ENCODE measurements around the gene PJA2.
"Not testable (repeated sequence)": the region's sequence is repeated elsewhere in the genome, so short reads cannot be mapped to it uniquely, and the experiment has no call there.

The PJA2 gene

GRCh38 chr5:109426075-109426474 lies 16.3 kb upstream of the PJA2 start:
- Histone ChIP-seq H3K4me3 (ENCODE audit: insufficient read depth, low read depth, low read length) (no peak overlapping the region), H3K27me3 (ENCODE audit: control insufficient read depth, insufficient read depth, low read length, poor library complexity, severe bottlenecking) (no peaks in the 10 kb centered on the region), H3K36me3 (ENCODE audit: control insufficient read depth, insufficient read depth, low read length) (no peaks in the 10 kb centered on the region), H3K9me3 (ENCODE audit: control insufficient read depth, low read length) (no peaks in the 10 kb centered on the region), H3K27ac (ENCODE audit: insufficient read depth, low read depth, low read length, poor library complexity, severe bottlenecking) (no peak overlapping the region), H3K4me1 (ENCODE audit: control insufficient read depth, insufficient read depth, low read length) (no peaks in the 10 kb centered on the region)
- 79 to 86% methylated on average over 3 of the region's 3 CpGs for WGBS, 2 experiments

- H3K4me1 ChIP-seq (ENCODE audit: control insufficient read depth, insufficient read depth, low read length); H3K27me3 ChIP-seq (ENCODE audit: control insufficient read depth, insufficient read depth, low read length, poor library complexity, severe bottlenecking); H3K36me3 ChIP-seq (ENCODE audit: control insufficient read depth, insufficient read depth, low read length); H3K27ac ChIP-seq (ENCODE audit: insufficient read depth, low read depth, low read length, poor library complexity, severe bottlenecking); H3K4me3 ChIP-seq (ENCODE audit: insufficient read depth, low read depth, low read length); H3K9me3 ChIP-seq (ENCODE audit: control insufficient read depth, low read length): not testable (repeated sequence)
- 91 to 98% methylated on average over 4 to 5 of the region's 5 CpGs for WGBS, 2 experiments
Measured at GRCh38 chr5:109425521-109425920, 15.7 kb upstream of the PJA2 start.

DNA sequence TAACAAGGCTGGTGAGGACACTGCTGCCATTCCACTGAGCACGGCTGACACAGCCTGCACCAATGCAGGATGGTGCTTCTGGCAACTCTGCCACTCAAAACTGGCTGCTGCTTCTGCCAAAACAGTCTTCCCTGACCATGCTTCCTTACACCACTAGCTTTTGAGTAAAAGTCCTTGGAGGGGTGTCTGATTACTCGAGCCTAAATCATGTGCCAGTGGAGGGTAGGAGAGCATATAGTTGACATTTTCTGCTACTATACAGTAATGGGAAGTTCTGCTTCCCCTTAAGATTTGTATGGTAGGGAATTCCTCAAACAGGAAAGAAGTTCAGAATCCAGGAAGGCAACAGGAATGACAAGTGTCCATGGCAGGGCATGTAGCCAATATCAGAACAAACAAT lies 12.2 kb upstream of the PJA2 start:
- H3K4me3 ChIP-seq (ENCODE audit: insufficient read depth, low read depth, low read length): no peak overlapping the region
- no peaks in the 10 kb centered on the region for H3K36me3 ChIP-seq (ENCODE audit: control insufficient read depth, insufficient read depth, low read length)
- no peaks in the 10 kb centered on the region for H3K4me1 ChIP-seq (ENCODE audit: control insufficient read depth, insufficient read depth, low read length)
- no peaks in the 10 kb centered on the region for H3K9me3 ChIP-seq (ENCODE audit: control insufficient read depth, low read length)
- H3K27ac ChIP-seq (ENCODE audit: insufficient read depth, low read depth, low read length, poor library complexity, severe bottlenecking): no peak overlapping the region
- no peaks in the 10 kb centered on the region for H3K27me3 ChIP-seq (ENCODE audit: control insufficient read depth, insufficient read depth, low read length, poor library complexity, severe bottlenecking)
- WGBS, 2 experiments: 81 to 92% methylated on average over 2 of the region's 2 CpGs

DNA sequence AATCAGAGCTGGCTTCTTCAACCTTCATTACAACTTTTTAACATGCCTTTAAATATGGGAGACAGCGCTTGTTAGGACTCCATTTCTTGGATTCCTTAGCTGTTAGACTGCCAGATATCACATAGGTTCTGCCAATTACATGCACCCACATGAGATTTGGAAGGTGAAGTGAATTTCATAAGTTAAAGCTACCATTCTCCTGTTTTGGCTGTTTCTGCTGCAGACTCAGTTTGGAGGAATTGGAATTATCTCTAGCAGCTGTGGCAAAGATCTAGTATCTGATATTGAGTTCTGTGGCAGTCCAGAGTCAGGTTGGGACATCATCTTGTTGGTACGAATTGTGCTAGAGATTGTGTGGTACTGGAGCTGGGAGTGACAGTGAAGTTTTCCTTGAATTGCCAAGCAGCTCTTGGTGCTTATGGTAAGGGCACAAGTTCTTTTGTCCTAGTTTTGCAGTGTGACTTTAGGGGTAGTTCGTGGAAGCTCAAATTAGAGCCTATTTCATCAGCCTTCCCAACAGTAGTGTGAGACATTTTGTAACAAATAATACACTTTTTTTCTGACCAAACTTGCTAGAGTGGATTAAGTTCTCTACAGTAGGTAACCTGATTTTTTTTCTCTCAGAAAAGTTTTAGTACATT lies 9.1 kb upstream of the PJA2 start:
- H3K36me3 ChIP-seq (ENCODE audit: control insufficient read depth, insufficient read depth, low read length): no peaks in the 10 kb centered on the region

DNA sequence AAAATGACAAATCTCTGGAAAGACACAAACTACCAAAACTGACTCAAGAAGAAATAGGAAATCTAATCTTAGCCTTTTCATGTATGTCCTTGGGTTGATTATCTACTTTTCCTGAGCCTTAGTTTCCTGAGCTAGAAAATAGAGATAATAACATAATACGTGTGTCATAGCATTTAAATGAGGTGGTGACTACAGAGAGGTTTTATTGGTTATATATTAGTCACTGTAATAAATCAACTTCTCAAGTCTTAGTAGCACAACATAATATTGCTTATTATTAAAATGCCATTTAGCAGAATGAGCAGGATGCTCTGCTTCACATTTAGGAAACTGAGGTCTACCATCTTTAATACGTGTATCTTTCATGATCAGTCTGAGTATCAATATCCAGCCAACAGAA lies 7.1 kb upstream of the PJA2 start:
- Histone ChIP-seq H3K4me1 (ENCODE audit: control insufficient read depth, insufficient read depth, low read length) (peaks cover 10% of the 10 kb centered on the region), H3K4me3 (ENCODE audit: insufficient read depth, low read depth, low read length) (no peak overlapping the region), H3K27me3 (ENCODE audit: control insufficient read depth, insufficient read depth, low read length, poor library complexity, severe bottlenecking) (no peaks in the 10 kb centered on the region), H3K9me3 (ENCODE audit: control insufficient read depth, low read length) (no peaks in the 10 kb centered on the region), H3K36me3 (ENCODE audit: control insufficient read depth, insufficient read depth, low read length) (no peaks in the 10 kb centered on the region), H3K27ac (ENCODE audit: insufficient read depth, low read depth, low read length, poor library complexity, severe bottlenecking) (no peak overlapping the region)
- WGBS, 2 experiments: 88 to 92% methylated on average over 1 to 2 of the region's 2 CpGs

More for the DNA sequence above, 9.1 kb upstream of the PJA2 start:
- no peak overlapping the region for H3K27ac ChIP-seq (ENCODE audit: insufficient read depth, low read depth, low read length, poor library complexity, severe bottlenecking)
- H3K27me3 ChIP-seq (ENCODE audit: control insufficient read depth, insufficient read depth, low read length, poor library complexity, severe bottlenecking): no peaks in the 10 kb centered on the region
- no peaks in the 10 kb centered on the region for H3K9me3 ChIP-seq (ENCODE audit: control insufficient read depth, low read length)
- no peak overlapping the region for H3K4me3 ChIP-seq (ENCODE audit: insufficient read depth, low read depth, low read length)
- WGBS, 2 experiments: 87 to 90% methylated on average over 2 to 3 of the region's 3 CpGs
- no peaks in the 10 kb centered on the region for H3K4me1 ChIP-seq (ENCODE audit: control insufficient read depth, insufficient read depth, low read length)

- not testable (repeated sequence) for H3K9me3 ChIP-seq (ENCODE audit: control insufficient read depth, low read length); H3K36me3 ChIP-seq (ENCODE audit: control insufficient read depth, insufficient read depth, low read length); H3K4me3 ChIP-seq (ENCODE audit: insufficient read depth, low read depth, low read length); H3K27me3 ChIP-seq (ENCODE audit: control insufficient read depth, insufficient read depth, low read length, poor library complexity, severe bottlenecking)
- Histone ChIP-seq H3K27ac (ENCODE audit: insufficient read depth, low read depth, low read length, poor library complexity, severe bottlenecking) (peak overlapping the region; percentile 92), H3K4me1 (ENCODE audit: control insufficient read depth, insufficient read depth, low read length) (peaks cover 21% of the 10 kb centered on the region)
- WGBS, 2 experiments: 96 to 98% methylated on average over 2 of the region's 2 CpGs
Measured at GRCh38 chr5:109413921-109414461, 4.2 kb upstream of the PJA2 start.

GRCh38 chr5:109413458-109413857 lies 3.7 kb upstream of the PJA2 start:
- Histone ChIP-seq H3K4me1 (ENCODE audit: control insufficient read depth, insufficient read depth, low read length) (peaks cover 21% of the 10 kb centered on the region), H3K9me3 (ENCODE audit: control insufficient read depth, low read length) (no peaks in the 10 kb centered on the region), H3K4me3 (ENCODE audit: insufficient read depth, low read depth, low read length) (no peak overlapping the region), H3K27me3 (ENCODE audit: control insufficient read depth, insufficient read depth, low read length, poor library complexity, severe bottlenecking) (no peaks in the 10 kb centered on the region), H3K27ac (ENCODE audit: insufficient read depth, low read depth, low read length, poor library complexity, severe bottlenecking) (peak overlapping the region; percentile 92), H3K36me3 (ENCODE audit: control insufficient read depth, insufficient read depth, low read length) (no peaks in the 10 kb centered on the region)

DNA sequence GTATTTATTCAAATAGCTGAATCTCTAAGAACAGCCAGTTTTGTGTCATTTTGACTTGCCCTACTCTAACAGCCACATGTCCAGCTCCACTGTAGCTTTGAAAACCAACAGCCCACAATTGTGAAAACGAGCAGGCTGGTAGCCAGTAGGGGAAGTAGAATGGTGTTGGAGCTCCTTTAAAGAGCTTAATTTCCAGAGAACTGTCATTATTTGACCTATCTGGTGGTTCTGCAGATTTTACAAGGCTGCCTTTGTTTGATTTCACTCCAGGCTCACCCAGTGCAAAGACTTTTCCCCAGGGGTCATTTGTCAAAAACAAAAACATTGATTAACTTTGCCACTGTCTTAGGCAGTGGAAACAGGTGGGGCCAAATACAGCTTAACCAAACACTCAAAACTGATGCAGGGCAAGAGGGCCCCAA lies 3.2 kb upstream of the PJA2 start:
- no peaks in the 10 kb centered on the region for H3K27me3 ChIP-seq (ENCODE audit: control insufficient read depth, insufficient read depth, low read length, poor library complexity, severe bottlenecking)
- peak overlapping the region; percentile 92 for H3K27ac ChIP-seq (ENCODE audit: insufficient read depth, low read depth, low read length, poor library complexity, severe bottlenecking)
- no peaks in the 10 kb centered on the region for H3K36me3 ChIP-seq (ENCODE audit: control insufficient read depth, insufficient read depth, low read length)
- H3K4me1 ChIP-seq (ENCODE audit: control insufficient read depth, insufficient read depth, low read length): peaks cover 21% of the 10 kb centered on the region
- WGBS, 2 experiments: 8 to 10% methylated on average over 1 of the region's 1 CpG
- H3K4me3 ChIP-seq (ENCODE audit: insufficient read depth, low read depth, low read length): no peak overlapping the region
- no peaks in the 10 kb centered on the region for H3K9me3 ChIP-seq (ENCODE audit: control insufficient read depth, low read length)

DNA sequence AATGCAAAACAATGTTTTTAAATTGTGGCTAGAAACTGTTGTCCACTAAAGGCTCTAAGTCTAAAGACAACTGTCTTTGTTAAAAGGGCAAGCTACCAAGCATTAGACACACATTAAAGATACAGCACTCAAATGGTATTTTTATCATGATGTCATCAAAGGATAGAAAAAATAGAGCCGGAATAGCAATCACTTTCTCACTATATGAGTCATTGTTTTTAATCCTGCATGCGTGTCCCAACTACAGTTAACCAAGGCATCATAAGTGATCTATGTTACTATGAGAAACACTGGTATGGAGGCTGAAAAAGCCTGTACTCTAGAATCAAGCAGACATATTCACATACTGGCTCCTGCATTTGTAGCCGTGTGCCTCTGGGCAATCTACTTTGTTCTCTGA lies 1.9 kb upstream of the PJA2 start:
- no peaks in the 10 kb centered on the region for H3K27me3 ChIP-seq (ENCODE audit: control insufficient read depth, insufficient read depth, low read length, poor library complexity, severe bottlenecking)
- 89 to 94% methylated on average over 2 to 3 of the region's 3 CpGs for WGBS, 2 experiments
- H3K9me3 ChIP-seq (ENCODE audit: control insufficient read depth, low read length): no peaks in the 10 kb centered on the region
- H3K27ac ChIP-seq (ENCODE audit: insufficient read depth, low read depth, low read length, poor library complexity, severe bottlenecking): no peak overlapping the region
- H3K36me3 ChIP-seq (ENCODE audit: control insufficient read depth, insufficient read depth, low read length): no peaks in the 10 kb centered on the region
- peaks cover 21% of the 10 kb centered on the region for H3K4me1 ChIP-seq (ENCODE audit: control insufficient read depth, insufficient read depth, low read length)
- no peak overlapping the region for H3K4me3 ChIP-seq (ENCODE audit: insufficient read depth, low read depth, low read length)

GRCh38 chr5:109411149-109411514 lies 1.4 kb upstream of the PJA2 start:
- Histone ChIP-seq H3K9me3 (ENCODE audit: control insufficient read depth, low read length) (no peaks in the 10 kb centered on the region), H3K27me3 (ENCODE audit: control insufficient read depth, insufficient read depth, low read length, poor library complexity, severe bottlenecking) (no peaks in the 10 kb centered on the region), H3K4me1 (ENCODE audit: control insufficient read depth, insufficient read depth, low read length) (peaks cover 21% of the 10 kb centered on the region), H3K36me3 (ENCODE audit: control insufficient read depth, insufficient read depth, low read length) (no peaks in the 10 kb centered on the region), H3K27ac (ENCODE audit: insufficient read depth, low read depth, low read length, poor library complexity, severe bottlenecking) (peak overlapping the region; percentile 93), H3K4me3 (ENCODE audit: insufficient read depth, low read depth, low read length) (peak overlapping the region; percentile 42)
- WGBS, 2 experiments: 13 to 15% methylated on average over 2 of the region's 2 CpGs

Data from ectodermal cell (in vitro differentiated cells).